ENCODE measurements around the gene NELL1.

Gene NELL1

GRCh38 chr11:21545699-21546098 lies 876.3 kb downstream of the NELL1 start:
- Histone ChIP-seq H3K27ac (no peak overlapping the region), H3K4me3 (no peak overlapping the region)
- TF ChIP-seq CTCF (IDR thresholded peaks at IDR 0.05), result no peak
- DNase-seq (ENCODE audit: low spot score), result no peak

GRCh38 chr11:21546703-21547102 lies 877.3 kb downstream of the NELL1 start:
- no peak for TF ChIP-seq CTCF (IDR thresholded peaks at IDR 0.05)
- DNase-seq (ENCODE audit: low spot score), result no peak

GRCh38 chr11:21552911-21553310 lies 883.5 kb downstream of the NELL1 start:
- no peak for TF ChIP-seq CTCF (IDR thresholded peaks at IDR 0.05)
- no peak overlapping the region for H3K27ac ChIP-seq
- no peak overlapping the region for H3K4me3 ChIP-seq
- no peak for DNase-seq (ENCODE audit: low spot score)

More at GRCh38 chr11:21546703-21547102, 877.3 kb downstream of the NELL1 start:
- no peak overlapping the region for H3K27ac ChIP-seq
- no peak overlapping the region for H3K4me3 ChIP-seq

- Histone ChIP-seq H3K27ac (no peak overlapping the region), H3K4me3 (no peak overlapping the region)
- no peak for DNase-seq (ENCODE audit: low spot score)
- TF ChIP-seq CTCF (IDR thresholded peaks at IDR 0.05), result no peak
Observed at GRCh38 chr11:21553795-21554194, 884.4 kb downstream of the NELL1 start.

GRCh38 chr11:21554284-21554683 lies 884.9 kb downstream of the NELL1 start:
- DNase-seq (ENCODE audit: low spot score), result no peak
- no peak for TF ChIP-seq CTCF (IDR thresholded peaks at IDR 0.05)
- no peak overlapping the region for H3K27ac ChIP-seq
- no peak overlapping the region for H3K4me3 ChIP-seq

GRCh38 chr11:21556926-21557325 lies 887.5 kb downstream of the NELL1 start:
- TF ChIP-seq CTCF (IDR thresholded peaks at IDR 0.05), result no peak
- DNase-seq (ENCODE audit: low spot score), result no peak
- no peak overlapping the region for H3K4me3 ChIP-seq
- H3K27ac ChIP-seq, result no peak overlapping the region

GRCh38 chr11:21560466-21560975 lies 891.1 kb downstream of the NELL1 start:
- TF ChIP-seq CTCF (IDR thresholded peaks at IDR 0.05), result no peak
- no peak overlapping the region for H3K4me3 ChIP-seq
- DNase-seq (ENCODE audit: low spot score), result no peak
- no peak overlapping the region for H3K27ac ChIP-seq

All from coronary artery (tissue), 2 donors.